ENCODE results near the gene NIPSNAP3A.

GRCh38 chr9:104805441-104805840 lies 58.0 kb downstream of the NIPSNAP3A start:
- TF ChIP-seq CTCF (conservative IDR thresholded peaks at IDR 0.05; ENCODE audit: low read depth, low read length) = no peak
- TF ChIP-seq EZH2 (IDR thresholded peaks at IDR 0.05; ENCODE audit: borderline replicate concordance, low read depth, low read length, poor library complexity, severe bottlenecking) = no peak
